ENCODE data around the gene ADAM23.

The ADAM23 gene

DNA sequence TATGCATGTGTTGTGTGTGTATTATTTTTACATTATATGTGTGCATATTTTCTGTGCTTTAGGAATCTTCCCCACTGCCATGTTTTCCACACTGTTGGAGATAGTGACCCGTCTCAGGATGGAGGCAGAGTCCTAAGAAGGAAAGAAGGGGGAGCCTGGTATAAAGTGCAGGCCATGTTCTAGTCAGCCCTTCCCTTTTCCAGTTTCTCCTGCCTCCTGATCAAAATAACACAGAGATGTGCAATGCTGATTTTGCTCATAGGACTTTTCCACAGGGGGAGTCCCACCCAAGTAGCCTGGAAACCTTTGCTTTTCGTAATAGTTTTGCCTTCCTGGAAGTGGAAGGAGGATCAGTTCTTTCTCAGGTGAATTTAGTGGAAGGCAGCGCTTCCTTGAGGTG lies 126.1 kb downstream of the ADAM23 start:
- no peak for DNase-seq (ENCODE audit: low read depth)

DNA sequence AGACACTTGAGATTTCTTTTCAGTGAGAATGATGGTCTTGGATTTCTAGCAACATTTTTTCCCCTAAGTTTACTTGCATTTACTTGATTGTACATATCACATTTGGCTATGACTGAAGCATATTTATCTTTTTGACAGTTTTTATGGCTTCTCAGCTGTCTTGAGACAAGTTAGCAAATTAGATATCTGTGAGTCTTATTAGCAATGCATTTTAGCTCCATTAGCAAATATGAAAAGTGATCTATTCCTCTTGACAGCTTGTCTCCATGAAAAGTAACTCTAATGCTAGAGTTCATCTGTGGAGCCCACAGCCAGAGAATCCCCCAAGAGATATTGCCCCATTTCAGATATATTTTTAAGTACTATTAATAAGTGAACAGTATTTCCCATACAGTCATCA lies 126.9 kb downstream of the ADAM23 start:
- no peak for DNase-seq (ENCODE audit: low read depth)

DNA sequence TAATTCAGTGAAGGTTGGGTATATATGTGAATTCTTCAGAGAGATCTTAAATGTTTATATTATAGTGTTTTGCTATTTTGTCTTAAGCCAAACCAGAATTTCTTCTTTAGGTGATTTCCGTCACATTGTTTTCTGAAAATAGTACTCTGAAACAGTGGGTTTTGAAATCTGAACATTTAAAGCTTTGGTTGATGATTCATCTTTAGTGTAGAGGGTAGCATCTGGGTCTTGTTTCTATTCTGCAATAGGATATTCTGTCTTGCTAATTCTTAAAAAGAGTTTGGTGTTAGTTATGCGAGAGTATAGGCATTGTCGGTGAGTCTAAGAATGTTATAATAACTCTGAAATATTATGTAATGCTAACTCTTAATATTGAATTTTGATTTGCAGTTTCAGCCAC lies 129.4 kb downstream of the ADAM23 start:
- no peak for DNase-seq (ENCODE audit: low read depth)

GRCh38 chr2:206573793-206574192 lies 130.5 kb downstream of the ADAM23 start:
- DNase-seq (ENCODE audit: low read depth): no peak

DNA sequence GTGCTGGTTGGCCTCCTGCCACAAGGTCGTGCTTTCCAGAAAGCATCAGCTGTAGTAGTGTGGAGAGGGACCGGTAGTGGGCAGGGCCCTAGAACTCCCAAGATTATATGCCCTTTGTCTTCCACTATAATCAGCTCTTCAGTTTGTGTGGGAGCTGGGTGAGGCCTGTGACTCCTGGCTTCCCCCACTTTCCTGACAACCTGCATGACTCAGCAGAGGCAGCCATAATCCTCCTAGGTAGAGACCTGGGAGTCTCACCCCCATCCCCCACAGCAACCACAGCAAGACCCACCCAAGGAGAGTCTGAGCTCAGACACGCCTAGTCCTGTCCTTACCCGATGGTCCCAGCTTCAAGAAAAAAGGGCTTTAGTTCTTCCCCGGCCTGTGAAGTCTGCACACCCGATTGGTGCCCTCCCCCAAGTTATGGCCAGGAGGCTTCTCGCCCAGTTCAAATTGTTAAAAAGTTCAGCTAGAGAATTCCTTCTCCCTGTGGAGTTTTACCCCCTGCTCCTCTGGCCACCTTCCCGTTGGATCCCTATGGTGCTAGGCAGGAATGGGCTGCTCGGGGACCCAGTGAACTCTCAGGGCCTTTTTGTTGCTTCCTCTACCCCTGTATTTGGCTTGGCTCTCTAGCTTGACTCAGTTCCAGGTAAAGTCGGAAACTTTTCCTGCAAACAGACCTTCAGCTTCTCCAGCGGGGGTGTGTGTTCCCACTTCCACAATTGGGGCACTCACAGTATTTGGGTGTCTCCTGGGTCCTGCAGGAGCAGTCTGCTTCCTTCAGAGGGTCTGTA lies 141.2 kb downstream of the ADAM23 start:
- DNase-seq (ENCODE audit: low read depth): no peak

GRCh38 chr2:206585335-206585734 lies 142.0 kb downstream of the ADAM23 start:
- DNase-seq (ENCODE audit: low read depth): no peak

DNA sequence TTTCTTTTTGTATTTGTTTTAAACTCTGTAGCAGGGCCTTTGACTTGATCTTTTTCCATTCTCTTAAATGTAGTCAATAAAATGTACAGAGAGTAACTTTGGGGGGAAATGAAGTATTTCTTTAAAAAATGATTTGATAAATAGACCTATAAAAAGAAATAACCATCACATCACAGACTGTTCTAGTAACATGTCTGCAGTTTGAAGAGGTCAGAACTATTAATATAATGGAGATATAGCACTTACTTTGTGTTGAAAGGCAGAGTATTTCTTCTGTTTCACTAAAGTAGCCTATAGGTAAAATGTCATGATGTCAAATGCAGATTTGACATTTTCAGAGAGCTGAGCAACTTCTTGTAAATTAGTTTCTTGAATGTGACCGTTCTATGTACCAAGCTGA lies 143.3 kb downstream of the ADAM23 start:
- DNase-seq (ENCODE audit: low read depth): no peak

- DNase-seq (ENCODE audit: low read depth): no peak
These were observed 154.4 kb downstream of the ADAM23 start for GRCh38 chr2:206597717-206598218.

- DNase-seq (ENCODE audit: low read depth): no peak
These were observed 159.9 kb downstream of the ADAM23 start for GRCh38 chr2:206603243-206603642.

GRCh38 chr2:206610451-206610850 lies 167.1 kb downstream of the ADAM23 start:
- DNase-seq (ENCODE audit: low read depth): no peak

DNA sequence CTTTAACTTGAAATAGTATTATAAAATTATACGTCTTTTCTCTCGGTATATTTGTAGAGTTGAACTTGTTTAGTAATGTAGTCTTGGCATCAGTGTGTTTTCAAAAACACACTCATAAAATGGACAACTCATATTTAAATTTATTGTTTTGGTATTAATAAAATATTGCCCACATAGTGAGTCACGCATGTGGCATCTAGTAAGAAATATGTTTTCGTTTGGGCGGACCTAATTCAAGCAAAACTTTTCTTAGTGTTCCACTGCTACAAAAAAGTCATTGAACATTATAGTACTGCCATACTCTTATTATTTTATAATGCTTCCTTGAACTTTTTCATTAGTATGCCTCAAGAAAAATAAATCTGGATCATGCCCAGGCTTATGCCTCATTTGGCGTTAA lies 167.9 kb downstream of the ADAM23 start:
- DNase-seq (ENCODE audit: low read depth): no peak

GRCh38 chr2:206611736-206612135 lies 168.4 kb downstream of the ADAM23 start:
- DNase-seq (ENCODE audit: low read depth): no peak

DNA sequence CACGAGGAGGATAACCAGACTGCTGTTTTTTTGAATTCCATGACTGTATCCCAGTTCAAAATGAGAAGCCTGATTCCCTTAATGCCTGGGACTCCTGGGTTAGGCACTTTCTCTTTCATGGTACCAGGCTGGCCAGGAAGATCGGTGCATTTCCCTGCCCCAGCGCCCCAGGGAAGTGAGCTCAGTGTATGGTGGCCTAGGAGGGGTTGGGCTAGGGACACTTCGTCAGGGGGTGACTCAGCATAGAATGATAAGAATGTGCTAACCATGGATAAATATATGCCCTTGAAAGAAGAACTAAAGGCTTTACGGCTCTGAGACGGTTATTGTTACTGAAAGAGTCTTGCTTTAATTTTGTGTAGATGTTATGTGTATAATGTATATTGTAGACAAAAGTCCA lies 171.5 kb downstream of the ADAM23 start:
- peak; percentile 22 for DNase-seq (ENCODE audit: low read depth)

DNA sequence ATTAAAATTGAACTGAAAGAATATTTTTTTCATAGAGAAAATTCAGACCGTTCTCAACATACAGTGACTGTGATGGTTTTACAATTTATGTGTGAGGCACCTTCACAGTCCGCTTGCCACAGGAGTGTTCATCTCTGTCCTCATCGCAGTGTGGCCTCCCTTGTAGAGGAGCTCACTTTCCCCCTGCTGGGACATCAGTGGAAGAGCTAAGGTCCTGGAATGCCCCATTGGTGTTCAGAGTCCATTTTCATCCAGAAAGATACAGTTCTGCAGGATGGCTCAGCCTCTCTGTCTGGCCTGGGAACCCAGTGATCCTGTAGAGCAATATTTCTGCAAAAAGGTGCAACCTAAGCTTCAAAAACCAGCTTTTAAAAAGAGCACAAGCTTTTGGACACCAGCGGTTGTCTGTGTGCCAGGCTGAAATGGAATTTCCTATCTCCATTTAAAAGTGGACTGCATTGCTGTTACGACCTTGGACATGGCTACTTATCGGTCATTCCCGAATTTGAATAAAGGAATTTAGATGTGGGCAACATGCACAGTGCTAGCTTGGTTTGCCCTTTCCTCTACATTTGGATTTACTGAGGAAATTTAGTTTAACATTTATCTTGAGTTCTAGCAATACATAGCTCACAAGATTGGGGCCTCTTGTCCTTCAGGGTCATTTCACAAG lies 172.2 kb downstream of the ADAM23 start:
- DNase-seq (ENCODE audit: low read depth): no peak

GRCh38 chr2:206616151-206616550 lies 172.8 kb downstream of the ADAM23 start:
- DNase-seq (ENCODE audit: low read depth): no peak

GRCh38 chr2:206619011-206619410 lies 175.7 kb downstream of the ADAM23 start:
- DNase-seq (ENCODE audit: low read depth): no peak

DNA sequence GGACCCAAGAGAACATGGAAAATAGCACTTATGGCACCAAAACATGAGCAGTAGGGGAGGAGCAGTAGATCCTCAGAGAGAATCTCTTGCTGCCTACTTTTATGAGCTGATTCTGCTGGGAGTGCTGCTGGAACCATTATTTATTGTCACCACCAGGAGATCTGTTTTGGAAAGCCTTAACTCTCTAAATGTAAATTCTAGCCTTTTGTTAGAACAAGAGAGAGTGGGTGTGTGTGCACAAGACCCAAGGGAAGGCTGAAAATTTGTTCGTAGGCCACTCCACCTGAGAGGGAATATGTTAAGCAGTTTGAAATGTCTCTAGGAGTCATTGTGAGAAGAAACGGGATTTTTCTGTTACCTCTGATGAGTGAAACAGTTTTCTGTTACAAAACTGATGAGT lies 182.8 kb downstream of the ADAM23 start:
- no peak for DNase-seq (ENCODE audit: low read depth)

DNA sequence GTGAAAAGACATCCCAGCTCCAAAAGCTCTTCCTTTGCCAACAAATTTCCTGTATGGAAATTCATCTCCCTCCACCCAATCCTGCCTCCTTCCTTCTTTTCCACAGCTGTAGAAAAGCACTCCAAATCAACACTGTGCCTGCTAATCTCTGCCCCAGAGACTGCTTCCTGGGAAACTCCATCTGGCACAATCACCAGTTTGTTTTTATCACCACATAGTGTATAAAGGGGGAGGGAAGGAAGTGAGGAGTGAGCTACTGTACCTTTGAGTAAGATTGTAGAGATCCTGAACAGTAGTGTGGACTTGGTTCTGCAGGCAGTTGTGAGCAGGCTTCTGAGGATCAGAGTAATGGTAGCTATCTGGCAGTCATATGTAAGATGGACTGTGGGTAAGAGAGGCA lies 184.3 kb downstream of the ADAM23 start:
- no peak for DNase-seq (ENCODE audit: low read depth)

DNA sequence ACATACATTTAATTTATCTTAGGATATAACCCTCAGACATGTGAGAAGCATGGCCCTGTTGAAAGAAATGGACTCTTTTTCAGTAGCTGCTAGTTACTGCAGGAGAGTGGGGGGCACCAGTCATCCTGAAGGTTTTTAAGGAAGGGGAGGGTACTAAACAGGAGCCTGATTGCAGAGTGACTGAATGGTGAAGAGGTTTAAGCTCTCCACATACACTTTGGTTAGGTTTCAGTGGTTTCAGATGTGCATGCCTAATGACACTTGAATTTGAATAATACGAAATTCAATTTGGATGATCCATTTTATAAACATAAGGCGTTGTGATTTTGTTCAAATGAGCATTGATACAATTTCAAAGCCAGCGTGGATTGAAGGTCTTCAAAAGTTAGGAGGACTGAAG lies 188.0 kb downstream of the ADAM23 start:
- DNase-seq (ENCODE audit: low read depth): no peak

DNA sequence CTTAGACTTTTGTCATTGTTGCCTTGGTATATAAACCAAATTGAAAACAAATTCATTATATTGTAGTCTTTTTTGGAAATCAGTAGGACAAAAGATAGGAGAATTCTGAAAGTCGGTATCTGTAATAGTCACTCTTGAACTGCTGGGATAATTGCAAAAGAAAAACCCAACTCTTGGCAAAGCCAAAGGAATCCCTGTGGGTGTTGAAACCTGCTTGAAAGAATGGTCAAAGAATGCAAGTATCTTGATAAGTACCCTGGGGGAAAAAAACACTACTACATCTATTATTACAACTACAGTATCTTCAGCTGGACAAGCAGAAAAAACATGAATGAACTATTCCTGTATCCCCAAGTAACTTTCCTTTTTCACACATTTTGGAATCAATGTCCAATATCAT lies 191.7 kb downstream of the ADAM23 start:
- no peak for DNase-seq (ENCODE audit: low read depth)

DNA sequence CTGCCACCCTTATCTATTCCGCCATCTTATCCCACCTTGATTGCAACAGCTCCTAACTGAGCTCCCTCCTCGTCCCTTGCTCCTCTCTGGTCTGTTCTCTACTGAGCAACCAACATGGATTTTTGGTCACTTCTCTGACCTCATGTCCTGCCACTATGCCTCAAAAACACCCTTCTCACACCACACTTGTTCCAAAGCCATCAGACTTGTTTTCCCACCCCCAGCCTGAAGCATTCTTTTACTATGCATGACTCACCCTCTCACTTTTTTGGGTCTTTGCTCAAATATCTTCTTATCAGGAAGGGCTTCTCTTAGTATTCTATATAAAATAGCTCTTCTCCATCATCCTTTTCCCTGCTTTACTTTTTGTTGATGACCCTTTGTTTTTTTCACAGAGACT lies 196.3 kb downstream of the ADAM23 start:
- no peak for DNase-seq (ENCODE audit: low read depth)

GRCh38 chr2:206641226-206641625 lies 197.9 kb downstream of the ADAM23 start:
- DNase-seq (ENCODE audit: low read depth): no peak
